HEK293 (cell line): ENCODE data around the gene SMIM24.

ENCODE experiments used
- CTCF ChIA-PET: fragments of 350-600 bp; formaldehyde crosslinking; extraction: SDS; loops from one replicate; lab custom pipeline; 2021; ENCODE audit warnings: antibody characterized with exemption; lab: Yijun Ruan, JAX
- POLR2A ChIA-PET: fragments of 300-600 bp; formaldehyde crosslinking; extraction: SDS; loops from one replicate; lab custom pipeline; 2020; ENCODE audit warnings: antibody characterized with exemption, inconsistent platforms; lab: Yijun Ruan, JAX
- H3K27ac ChIP-seq: fragments of 200-500 bp; sonication (Bioruptor generic); 2 replicates; pipeline ENCODE4 v1.5.1; 2014; ENCODE audit warnings: low read depth, low read length, control low read depth, inconsistent platforms; ENCODE audit errors: extremely low read depth
- H3K36me3 ChIP-seq, 2 experiments: fragments of 200-500 bp in 1 of 2; sonication (Bioruptor generic) in 1 of 2; 1 replicate in 1 of 2; 2 replicates in 1 of 2; pipeline ENCODE4 v1.5.1; 2014 to 2017; ENCODE audit warnings: inconsistent platforms in 2 of 2, low read length in 2 of 2; ENCODE audit not compliant: control insufficient read depth in 2 of 2, insufficient read depth in 1 of 2
- H3K4me1 ChIP-seq: fragments of 200-500 bp; sonication (Bioruptor generic); 2 replicates; pipeline ENCODE4 v1.5.1; 2014; ENCODE audit warnings: mild to moderate bottlenecking, low read length, inconsistent platforms; ENCODE audit not compliant: control insufficient read depth, insufficient read depth
- H3K4me3 ChIP-seq: 2 replicates; pipeline ENCODE4 v1.5.1; 2011; ENCODE audit warnings: low read depth, mild to moderate bottlenecking, control low read depth, low read length, moderate library complexity
- H3K9me3 ChIP-seq: fragments of 200-500 bp; sonication (Bioruptor generic); 2 replicates; pipeline ENCODE4 v1.5.1; 2014; ENCODE audit warnings: low read depth, low read length, inconsistent platforms; ENCODE audit not compliant: control insufficient read depth, insufficient read depth
- GLI2 ChIP-seq: fragments of 450-650 bp; formaldehyde crosslinking; IDR thresholded peaks from 2 replicates; pipeline ENCODE4; 2017; ENCODE audit warnings: missing biosample characterization, missing genetic modification characterization, low read depth, borderline replicate concordance
- GLIS1 ChIP-seq: fragments of 450-650 bp; formaldehyde crosslinking; IDR thresholded peaks from 2 replicates; pipeline ENCODE4 v1.5.1; 2016; ENCODE audit warnings: missing biosample characterization, missing genetic modification characterization
- HOXA7 ChIP-seq: sonication (generic); formaldehyde crosslinking; IDR thresholded peaks from 2 replicates; pipeline ENCODE4 v1.8.1; 2022; ENCODE audit warnings: missing genetic modification reagents, borderline replicate concordance
- IKZF3 ChIP-seq: fragments of 450-650 bp; IDR thresholded peaks from 2 replicates; pipeline ENCODE4 v1.5.0; 2018; ENCODE audit warnings: missing biosample characterization, mild to moderate bottlenecking, missing genetic modification characterization, moderate library complexity
- KLF17 ChIP-seq: fragments of 450-650 bp; formaldehyde crosslinking; IDR thresholded peaks from 2 replicates; pipeline ENCODE4 v1.5.1; 2016; ENCODE audit warnings: missing biosample characterization, missing genetic modification characterization
- KLF7 ChIP-seq: fragments of 450-650 bp; formaldehyde crosslinking; IDR thresholded peaks from 2 replicates; pipeline ENCODE4 v1.5.1; 2016; ENCODE audit warnings: missing biosample characterization, missing genetic modification characterization, borderline replicate concordance
- KLF8 ChIP-seq: fragments of 450-650 bp; formaldehyde crosslinking; IDR thresholded peaks from 2 replicates; pipeline ENCODE4 v1.5.1; 2016; ENCODE audit warnings: missing biosample characterization, missing genetic modification characterization
- PATZ1 ChIP-seq: fragments of 450-650 bp; formaldehyde crosslinking; IDR thresholded peaks from 2 replicates; pipeline ENCODE4 v1.5.1; 2016; ENCODE audit warnings: missing biosample characterization, missing genetic modification characterization
- ZBTB17 ChIP-seq: fragments of 450-650 bp; formaldehyde crosslinking; IDR thresholded peaks from 2 replicates; pipeline ENCODE4 v1.5.1; 2016; ENCODE audit warnings: missing biosample characterization, missing genetic modification characterization
- ZBTB20 ChIP-seq: fragments of 450-650 bp; formaldehyde crosslinking; IDR thresholded peaks from 2 replicates; pipeline ENCODE4 v1.5.1; 2016; ENCODE audit warnings: missing biosample characterization, missing genetic modification characterization
- ZBTB26 ChIP-seq: fragments of 450-650 bp; formaldehyde crosslinking; optimal IDR thresholded peaks from 2 replicates; pipeline ENCODE3; 2016; ENCODE audit warnings: missing biosample characterization, mild to moderate bottlenecking, missing genetic modification characterization
- ZBTB48 ChIP-seq: fragments of 450-650 bp; formaldehyde crosslinking; IDR thresholded peaks from 2 replicates; pipeline ENCODE4 v1.5.1; 2016; ENCODE audit warnings: missing biosample characterization, missing genetic modification characterization
- ZBTB8A ChIP-seq: fragments of 450-650 bp; formaldehyde crosslinking; IDR thresholded peaks from 2 replicates; pipeline ENCODE4 v1.5.1; 2016; ENCODE audit warnings: missing biosample characterization, missing genetic modification characterization
- ZNF112 ChIP-seq: fragments of 450-650 bp; formaldehyde crosslinking; IDR thresholded peaks from 2 replicates; pipeline ENCODE4 v1.5.0; 2017; ENCODE audit warnings: missing biosample characterization, missing genetic modification characterization
- ZNF140 ChIP-seq: fragments of 450-650 bp; formaldehyde crosslinking; IDR thresholded peaks from 2 replicates; pipeline ENCODE4 v1.5.1; 2016; ENCODE audit warnings: missing biosample characterization, missing genetic modification characterization
- ZNF266 ChIP-seq: fragments of 450-650 bp; formaldehyde crosslinking; IDR thresholded peaks from 2 replicates; pipeline ENCODE4 v1.5.1; 2016; ENCODE audit warnings: missing biosample characterization, missing genetic modification characterization, low read depth
- ZNF292 ChIP-seq: fragments of 450-650 bp; formaldehyde crosslinking; IDR thresholded peaks from 2 replicates; pipeline ENCODE4 v1.5.1; 2016; ENCODE audit warnings: low read depth, missing biosample characterization, missing genetic modification characterization, borderline replicate concordance
- ZNF341 ChIP-seq: fragments of 450-650 bp; formaldehyde crosslinking; IDR thresholded peaks from 2 replicates; pipeline ENCODE4; 2016; ENCODE audit warnings: low read depth, missing biosample characterization, missing genetic modification characterization
- ZNF394 ChIP-seq: fragments of 450-650 bp; formaldehyde crosslinking; IDR thresholded peaks from 2 replicates; pipeline ENCODE4 v1.5.1; 2016; ENCODE audit warnings: missing biosample characterization, missing genetic modification characterization, mild to moderate bottlenecking, moderate library complexity, borderline replicate concordance
- ZNF404 ChIP-seq: fragments of 450-650 bp; formaldehyde crosslinking; IDR thresholded peaks from 2 replicates; pipeline ENCODE4 v1.5.1; 2017; ENCODE audit warnings: missing biosample characterization, missing genetic modification characterization
- ZNF473 ChIP-seq: fragments of 450-650 bp; formaldehyde crosslinking; IDR thresholded peaks from 2 replicates; pipeline ENCODE4 v1.5.1; 2017; ENCODE audit warnings: missing biosample characterization, missing genetic modification characterization
- ZNF521 ChIP-seq: fragments of 450-650 bp; formaldehyde crosslinking; IDR thresholded peaks from 2 replicates; pipeline ENCODE4 v1.5.1; 2017; ENCODE audit warnings: missing biosample characterization, mild to moderate bottlenecking, missing genetic modification characterization
- ZNF600 ChIP-seq: fragments of 450-650 bp; formaldehyde crosslinking; IDR thresholded peaks from 2 replicates; pipeline ENCODE4 v1.5.1; 2016; ENCODE audit warnings: missing biosample characterization, missing genetic modification characterization
- ZNF623 ChIP-seq: fragments of 450-650 bp; formaldehyde crosslinking; IDR thresholded peaks from 2 replicates; pipeline ENCODE4 v1.5.1; 2016; ENCODE audit warnings: missing biosample characterization, missing genetic modification characterization
- ZNF626 ChIP-seq: fragments of 450-650 bp; sonication (Bioruptor Pico); formaldehyde crosslinking; IDR thresholded peaks from 2 replicates; pipeline ENCODE4 v1.5.1; 2018; ENCODE audit warnings: missing biosample characterization, missing genetic modification characterization, inconsistent platforms
- ZNF629 ChIP-seq: fragments of 450-650 bp; formaldehyde crosslinking; IDR thresholded peaks from 2 replicates; pipeline ENCODE4 v1.5.1; 2017; ENCODE audit warnings: missing biosample characterization, missing genetic modification characterization
- ZNF76 ChIP-seq: fragments of 450-650 bp; formaldehyde crosslinking; IDR thresholded peaks from 2 replicates; pipeline ENCODE4; 2016; ENCODE audit warnings: low read depth, missing biosample characterization, missing genetic modification characterization, borderline replicate concordance
- ZNF830 ChIP-seq: fragments of 450-650 bp; IDR thresholded peaks from 2 replicates; pipeline ENCODE4 v1.5.0; 2018; ENCODE audit warnings: missing biosample characterization, missing genetic modification characterization, low read depth, mild to moderate bottlenecking, moderate library complexity
- ZSCAN18 ChIP-seq: fragments of 450-650 bp; formaldehyde crosslinking; IDR thresholded peaks from 2 replicates; pipeline ENCODE4 v1.5.1; 2016; ENCODE audit warnings: missing biosample characterization, missing genetic modification characterization
- ZXDB ChIP-seq: fragments of 450-650 bp; formaldehyde crosslinking; IDR thresholded peaks from 2 replicates; pipeline ENCODE4 v1.5.1; 2016; ENCODE audit warnings: missing biosample characterization, missing genetic modification characterization

Gene SMIM24

GRCh38 chr19:3458229-3459088 lies 21.9 kb downstream of the SMIM24 start (continued):
- TF ChIP-seq GLIS1 (peak; percentile 73), ZNF140 (tag by site-specific recombination) (no peak), ZNF830 (tag by site-specific recombination) (no peak), ZNF112 (no peak), ZNF394 (no peak), ZNF473 (tag by site-specific recombination) (no peak), KLF17 (tag by site-specific recombination) (0 out of 2 replicates have a peak, but pooled peaks have one; percentile 19), KLF7 (tag by site-specific recombination) (no peak)

- no peak overlapping the region for H3K27ac ChIP-seq
- CTCF ChIA-PET: no interaction called here
- H3K36me3 ChIP-seq: peaks cover 0 to 30% of the 10 kb centered on the region in 2 experiments; a peak in 2 of 3 replicates
- no peaks in the 10 kb centered on the region for H3K9me3 ChIP-seq
- TF ChIP-seq ZNF626 (tag by site-specific recombination) (no peak), ZNF404 (tag by site-specific recombination) (no peak), ZBTB26 (tag by site-specific recombination) (no peak), ZBTB48 (tag by site-specific recombination) (peak; percentile 51; the same call in 1 of the 2 replicates), HOXA7 (no peak), ZNF521 (tag by site-specific recombination) (no peak), ZNF623 (tag by site-specific recombination) (0 out of 2 replicates have a peak, but pooled peaks have one; percentile 17), KLF8 (peak; percentile 19; the same call in 1 of the 2 replicates), IKZF3 (peak; percentile 52), ZSCAN18 (no peak), ZNF629 (no peak), PATZ1 (tag by site-specific recombination) (peak; percentile 52; the same call in 1 of the 2 replicates), GLIS1 (peak; percentile 65), ZNF600 (0 out of 2 replicates have a peak, but pooled peaks have one; percentile 43), ZNF341 (tag by site-specific recombination) (0 out of 2 replicates have a peak, but pooled peaks have one; percentile 7), ZBTB20 (tag by site-specific recombination) (peak; percentile 46; the same call in 1 of the 2 replicates), ZNF292 (tag by site-specific recombination) (no peak), ZNF76 (peak; percentile 36; the same call in 1 of the 2 replicates), ZBTB8A (tag by site-specific recombination) (0 out of 2 replicates have a peak, but pooled peaks have one; percentile 32), ZBTB17 (peak; percentile 34; the same call in 1 of the 2 replicates), ZXDB (tag by site-specific recombination) (peak; percentile 25; the same call in 1 of the 2 replicates), GLI2 (tag by site-specific recombination) (no peak), ZNF266 (no peak)
- H3K4me3 ChIP-seq: no peak overlapping the region
- H3K4me1 ChIP-seq: peaks cover 8% of the 10 kb centered on the region
- POLR2A ChIA-PET: interaction anchor here (0.6 kb wide), 1 partner anchor 122 kb away, joined by 4 read pairs; no protein-coding TSS in a partner anchor
Measured at GRCh38 chr19:3457528-3458228, 22.6 kb downstream of the SMIM24 start.
